ENCODE data around the gene GSTK1. TPM values are rescaled to one million over a fixed set of nuclear protein-coding genes. Genes with fewer than 3 reads are reported as not detected.
"Not testable (repeated sequence)": the region's sequence is repeated elsewhere in the genome, so short reads cannot be mapped to it uniquely, and the experiment has no call there.

The GSTK1 gene
- total and polyA plus RNA-seq, 2 of the 8 experiments (the other 6 are each of a cell fraction or from before 2014, with no cell fraction given), result 25.5 to 32.5 TPM

DNA sequence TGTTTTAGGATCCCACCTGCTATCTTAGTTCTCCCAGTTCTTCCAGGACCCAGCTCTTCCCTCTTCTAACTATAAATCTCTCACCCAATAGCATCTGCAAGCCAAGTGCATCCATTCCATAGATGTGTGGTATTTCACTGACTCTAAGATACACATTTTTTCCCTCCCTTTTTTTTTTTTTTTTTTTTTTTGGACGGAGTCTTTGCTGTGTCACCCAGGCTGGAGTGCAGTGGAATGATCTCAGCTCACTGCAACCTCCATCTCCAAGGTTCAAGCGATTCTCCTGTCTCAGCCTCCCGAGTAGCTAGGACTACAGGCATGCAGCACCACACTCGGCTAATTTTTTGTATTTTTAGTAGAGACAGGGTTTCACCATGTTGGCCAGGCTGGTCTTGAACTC lies 26.6 kb downstream of the GSTK1 start:
- not testable (repeated sequence) for H3K18ac ChIP-seq (ENCODE audit: extremely low read depth, low read length); H3K23me2 ChIP-seq (ENCODE audit: low read depth, low read length); H2AK5ac ChIP-seq (ENCODE audit: low read depth, low read length); H2BK12ac ChIP-seq (ENCODE audit: low read depth, low read length); H2BK5ac ChIP-seq (ENCODE audit: low read depth, low read length); H4K8ac ChIP-seq (ENCODE audit: extremely low read depth, insufficient read depth, low read length); H3K79me1 ChIP-seq (ENCODE audit: low read depth, low read length); H3K23ac ChIP-seq (ENCODE audit: insufficient read length); H3K27ac ChIP-seq (ENCODE audit: low read depth, low read length); H2BK15ac ChIP-seq (ENCODE audit: low read length); H4K5ac ChIP-seq (ENCODE audit: insufficient read length, low read depth, low read length); H3K14ac ChIP-seq (ENCODE audit: insufficient read length); H2BK20ac ChIP-seq (ENCODE audit: low read length); FAIRE-seq; H3K4ac ChIP-seq (replicated peaks; ENCODE audit: insufficient read length, low read depth, low read length); H3K9ac ChIP-seq (replicated peaks in 1 of 4; ENCODE audit: extremely low read depth in 1 of 4, low read depth in 3 of 4, low read length in 3 of 4); H3K56ac ChIP-seq (replicated peaks; ENCODE audit: insufficient read length, low read depth, low read length); DNase-seq (ENCODE audit: low read depth in 1 of 2, low spot score in 2 of 2); H2BK120ac ChIP-seq (replicated peaks; ENCODE audit: low read depth, low read length); H4K20me1 ChIP-seq (replicated peaks in 1 of 2; ENCODE audit: control insufficient read depth in 1 of 2, insufficient read depth in 2 of 2, low read length in 2 of 2); H3K4me1 ChIP-seq (replicated peaks in 1 of 4; ENCODE audit: control insufficient read depth in 3 of 4, insufficient read depth in 4 of 4, low read length in 3 of 4); H4K91ac ChIP-seq (replicated peaks; ENCODE audit: insufficient read length, low read length); H2AFZ ChIP-seq (ENCODE audit: low read length)
- 90% methylated on average over 3 of the region's 4 CpGs; no CpG with 5 or more reads in 1 of the 2 experiments for WGBS, 2 experiments (ENCODE audit: extremely low coverage in 1 of 2, insufficient coverage in 1 of 2, insufficient read length in 1 of 2, insufficient replicate concordance in 2 of 2, low coverage in 1 of 2, low lambda C conversion rate in 2 of 2, missing lambda C conversion rate in 1 of 2)
- peaks cover 0 to 36% of the 10 kb centered on the region in 2 experiments; a peak in 3 of 4 replicates for H3K79me2 ChIP-seq (ENCODE audit: control insufficient read depth in 1 of 2, insufficient read depth in 2 of 2, low read length in 2 of 2)
- peaks cover 10 to 21% (median 20%) of the 10 kb centered on the region in 4 experiments for H3K27me3 ChIP-seq (replicated peaks in 1 of 4; ENCODE audit: control insufficient read depth in 3 of 4, extremely low read depth in 1 of 4, insufficient read depth in 3 of 4, low read length in 3 of 4)
- peak overlapping the region; percentile 84 to 97 for H3K4me2 ChIP-seq (ENCODE audit: insufficient read depth in 1 of 2, low read depth in 2 of 2, low read length in 2 of 2)
- peak overlapping the region in 3 of 4 experiments; percentile 81 to 96 (median 89); a peak in 5 of 8 replicates for H3K4me3 ChIP-seq (ENCODE audit: extremely low read depth in 1 of 4, insufficient read depth in 2 of 4, low read depth in 3 of 4, low read length in 4 of 4)
- peaks cover 19 to 41% (median 32%) of the 10 kb centered on the region in 4 experiments for H3K36me3 ChIP-seq (ENCODE audit: control insufficient read depth in 2 of 4, insufficient read depth in 4 of 4, low read length in 3 of 4)
- ChIA-PET CTCF (ENCODE audit: partially characterized antibody) (interaction anchor here (0.6 to 9.1 kb wide), 4 partner anchors 10 to 50 kb away, joined by 3 to 85 read pairs (median 18); no protein-coding TSS in a partner anchor), POLR2A (ENCODE audit: partially characterized antibody) (interaction anchor here (0.7 to 2.0 kb wide), 4 partner anchors 10 to 103 kb away, joined by 3 to 10 read pairs (median 3); no protein-coding TSS in a partner anchor)
- H3K9me3 ChIP-seq (ENCODE audit: insufficient read depth in 2 of 2, low read depth in 1 of 2, low read length in 1 of 2), result peaks cover 6 to 13% of the 10 kb centered on the region in 2 experiments
